ENCODE results near the gene CENATAC. TPM values are rescaled to one million over a fixed set of nuclear protein-coding genes. Genes with fewer than 3 reads are reported as not detected.

The CENATAC gene
- total and polyA plus RNA-seq, 2 experiments from 2014 or later: 31.7 to 34.5 TPM

GRCh38 chr11:119028346-119029068 lies 30.6 kb downstream of the CENATAC start (continued):
- no peak for TF ChIP-seq ZNF462 (CRISPR knock-in tag; IDR thresholded peaks at IDR 0.05)
- TF ChIP-seq ZNF331 (CRISPR knock-in tag; IDR thresholded peaks at IDR 0.05; ENCODE audit: low read depth): no peak
- no peak for TF ChIP-seq ZNF114 (CRISPR knock-in tag; IDR thresholded peaks at IDR 0.05)
- TF ChIP-seq EZH2phosphoT487 (IDR thresholded peaks at IDR 0.05; ENCODE audit: unreplicated experiment): no peak
- TF ChIP-seq STAT1 (IDR thresholded peaks at IDR 0.05; ENCODE audit: unreplicated experiment): no peak
- TF ChIP-seq JUNB (IDR thresholded peaks at IDR 0.05; ENCODE audit: unreplicated experiment): no peak
- no peak for TF ChIP-seq ETS1 (IDR thresholded peaks at IDR 0.05)
- no peak for TF ChIP-seq CTCF (conservative IDR thresholded peaks at IDR 0.05; ENCODE audit: low read depth in 2 of 2)

Measured in GM23338 (cell line).